Measurements from ENCODE around the gene PCDHGB6. TPM values are rescaled to one million over a fixed set of nuclear protein-coding genes. Genes with fewer than 3 reads are reported as not detected.
"Not testable (repeated sequence)": the region's sequence is repeated elsewhere in the genome, so short reads cannot be mapped to it uniquely, and the experiment has no call there.

The PCDHGB6 gene
- total and polyA plus RNA-seq, 2 donors, result 0.61 to 1.1 TPM

- Histone ChIP-seq H3K4me1 (ENCODE audit: control insufficient read depth in 2 of 2, insufficient read depth in 2 of 2, low read length in 2 of 2) (no peaks in the 10 kb centered on the region), H3K4me3 (ENCODE audit: low read length in 2 of 2) (no peak overlapping the region), H3K36me3 (ENCODE audit: control insufficient read depth in 2 of 2, insufficient read depth in 2 of 2, low read length in 1 of 2) (no peaks in the 10 kb centered on the region), H3K27ac (ENCODE audit: low read depth in 1 of 2, low read length in 1 of 2) (no peak overlapping the region), H3K9me3 (ENCODE audit: control insufficient read depth in 2 of 2, insufficient read depth in 1 of 2, low read length in 1 of 2) (peaks cover 8 to 34% of the 10 kb centered on the region in 2 donors), H3K27me3 (ENCODE audit: control insufficient read depth in 2 of 2, insufficient read depth in 1 of 2, low read length in 1 of 2) (peaks cover 3 to 55% of the 10 kb centered on the region in 2 donors)
- 60% methylated on average over 43 of the region's 43 CpGs for WGBS
- DNase-seq (ENCODE audit: low read depth in 6 of 9, low spot score in 9 of 9), result no peak
These were observed 23.2 kb upstream of the PCDHGB6 start for GRCh38 chr5:141384471-141385267.

- H3K9me3 ChIP-seq (ENCODE audit: control insufficient read depth in 2 of 2, insufficient read depth in 1 of 2, low read length in 1 of 2), result peaks cover 10 to 38% of the 10 kb centered on the region in 2 donors
- not testable (repeated sequence) for H3K4me1 ChIP-seq (ENCODE audit: control insufficient read depth in 2 of 2, insufficient read depth in 2 of 2, low read length in 2 of 2); H3K4me3 ChIP-seq (ENCODE audit: low read length in 2 of 2); H3K36me3 ChIP-seq (ENCODE audit: control insufficient read depth in 2 of 2, insufficient read depth in 2 of 2, low read length in 1 of 2); H3K27ac ChIP-seq (ENCODE audit: low read depth in 1 of 2, low read length in 1 of 2)
- DNase-seq (ENCODE audit: low read depth in 6 of 9, low spot score in 9 of 9), result peak in 1 of 9 donors; percentile 16
- peaks cover 3 to 63% of the 10 kb centered on the region in 2 donors for H3K27me3 ChIP-seq (ENCODE audit: control insufficient read depth in 2 of 2, insufficient read depth in 1 of 2, low read length in 1 of 2)
- WGBS, result 23% methylated on average over 22 of the region's 40 CpGs
These were observed 20.1 kb upstream of the PCDHGB6 start, which contains the start of gene PCDHGB4 for GRCh38 chr5:141387557-141388311. TSS of gene PCDHGB4 (plus strand) at chr5:141387698. CDS start at chr5:141387885, 187 bp downstream.

GRCh38 chr5:141388661-141389060 lies 19.2 kb upstream of the PCDHGB6 start:
- WGBS, result 57% methylated on average over 10 of the region's 10 CpGs
- H3K4me1 ChIP-seq (ENCODE audit: control insufficient read depth in 2 of 2, insufficient read depth in 2 of 2, low read length in 2 of 2), result no peaks in the 10 kb centered on the region
- H3K27me3 ChIP-seq (ENCODE audit: control insufficient read depth in 2 of 2, insufficient read depth in 1 of 2, low read length in 1 of 2), result peaks cover 1 to 63% of the 10 kb centered on the region in 2 donors
- no peak overlapping the region for H3K4me3 ChIP-seq (ENCODE audit: low read length in 2 of 2)
- H3K27ac ChIP-seq (ENCODE audit: low read depth in 1 of 2, low read length in 1 of 2), result no peak overlapping the region
- no peak for DNase-seq (ENCODE audit: low read depth in 6 of 9, low spot score in 9 of 9)
- H3K9me3 ChIP-seq (ENCODE audit: control insufficient read depth in 2 of 2, insufficient read depth in 1 of 2, low read length in 1 of 2), result peaks cover 6 to 38% of the 10 kb centered on the region in 2 donors
- H3K36me3 ChIP-seq (ENCODE audit: control insufficient read depth in 2 of 2, insufficient read depth in 2 of 2, low read length in 1 of 2), result no peaks in the 10 kb centered on the region

GRCh38 chr5:141389153-141390042 lies 18.4 kb upstream of the PCDHGB6 start:
- H3K27me3 ChIP-seq (ENCODE audit: control insufficient read depth in 2 of 2, insufficient read depth in 1 of 2, low read length in 1 of 2), result peaks cover 0 to 65% of the 10 kb centered on the region in 2 donors
- no peak overlapping the region for H3K27ac ChIP-seq (ENCODE audit: low read depth in 1 of 2, low read length in 1 of 2)
- H3K4me1 ChIP-seq (ENCODE audit: control insufficient read depth in 2 of 2, insufficient read depth in 2 of 2, low read length in 2 of 2), result no peaks in the 10 kb centered on the region
- no peak overlapping the region for H3K4me3 ChIP-seq (ENCODE audit: low read length in 2 of 2)
- 50% methylated on average over 77 of the region's 77 CpGs for WGBS
- no peak for DNase-seq (ENCODE audit: low read depth in 6 of 9, low spot score in 9 of 9)
- H3K9me3 ChIP-seq (ENCODE audit: control insufficient read depth in 2 of 2, insufficient read depth in 1 of 2, low read length in 1 of 2), result peaks cover 9 to 42% of the 10 kb centered on the region in 2 donors
- H3K36me3 ChIP-seq (ENCODE audit: control insufficient read depth in 2 of 2, insufficient read depth in 2 of 2, low read length in 1 of 2), result no peaks in the 10 kb centered on the region

GRCh38 chr5:141392429-141393198 lies 15.2 kb upstream of the PCDHGB6 start, which contains the start of gene PCDHGA8:
TSS of gene PCDHGA8 (plus strand) at chr5:141392633. CDS start at chr5:141392814, 181 bp downstream.
- Histone ChIP-seq H3K9me3 (ENCODE audit: control insufficient read depth in 2 of 2, insufficient read depth in 1 of 2, low read length in 1 of 2) (peaks cover 11 to 38% of the 10 kb centered on the region in 2 donors), H3K36me3 (ENCODE audit: control insufficient read depth in 2 of 2, insufficient read depth in 2 of 2, low read length in 1 of 2) (no peaks in the 10 kb centered on the region), H3K4me1 (ENCODE audit: control insufficient read depth in 2 of 2, insufficient read depth in 2 of 2, low read length in 2 of 2) (no peaks in the 10 kb centered on the region), H3K27me3 (ENCODE audit: control insufficient read depth in 2 of 2, insufficient read depth in 1 of 2, low read length in 1 of 2) (peaks cover 0 to 68% of the 10 kb centered on the region in 2 donors), H3K4me3 (ENCODE audit: low read length in 2 of 2) (no peak within 1 kb of the TSS), H3K27ac (ENCODE audit: low read depth in 1 of 2, low read length in 1 of 2) (no peak within 1 kb of the TSS)
- no peak for DNase-seq (ENCODE audit: low read depth in 6 of 9, low spot score in 9 of 9)
- 35% methylated on average over 38 of the region's 38 CpGs for WGBS

GRCh38 chr5:141393267-141393666 lies 14.6 kb upstream of the PCDHGB6 start:
- no peaks in the 10 kb centered on the region for H3K4me1 ChIP-seq (ENCODE audit: control insufficient read depth in 2 of 2, insufficient read depth in 2 of 2, low read length in 2 of 2)
- 45% methylated on average over 21 of the region's 21 CpGs for WGBS

GRCh38 chr5:141394401-141395187 lies 13.2 kb upstream of the PCDHGB6 start:
- H3K27ac ChIP-seq (ENCODE audit: low read depth in 1 of 2, low read length in 1 of 2); H3K4me1 ChIP-seq (ENCODE audit: control insufficient read depth in 2 of 2, insufficient read depth in 2 of 2, low read length in 2 of 2); DNase-seq (ENCODE audit: low read depth in 6 of 9, low spot score in 9 of 9); H3K4me3 ChIP-seq (ENCODE audit: low read length in 2 of 2); H3K36me3 ChIP-seq (ENCODE audit: control insufficient read depth in 2 of 2, insufficient read depth in 2 of 2, low read length in 1 of 2): not testable (repeated sequence)
- H3K9me3 ChIP-seq (ENCODE audit: control insufficient read depth in 2 of 2, insufficient read depth in 1 of 2, low read length in 1 of 2), result peaks cover 13 to 34% of the 10 kb centered on the region in 2 donors
- H3K27me3 ChIP-seq (ENCODE audit: control insufficient read depth in 2 of 2, insufficient read depth in 1 of 2, low read length in 1 of 2), result peaks cover 0 to 69% of the 10 kb centered on the region in 2 donors
- WGBS, result 45% methylated on average over 44 of the region's 53 CpGs

More at GRCh38 chr5:141393267-141393666, 14.6 kb upstream of the PCDHGB6 start:
- no peak for DNase-seq (ENCODE audit: low read depth in 6 of 9, low spot score in 9 of 9)
- Histone ChIP-seq H3K36me3 (ENCODE audit: control insufficient read depth in 2 of 2, insufficient read depth in 2 of 2, low read length in 1 of 2) (no peaks in the 10 kb centered on the region), H3K9me3 (ENCODE audit: control insufficient read depth in 2 of 2, insufficient read depth in 1 of 2, low read length in 1 of 2) (peaks cover 11 to 36% of the 10 kb centered on the region in 2 donors), H3K27me3 (ENCODE audit: control insufficient read depth in 2 of 2, insufficient read depth in 1 of 2, low read length in 1 of 2) (peaks cover 0 to 69% of the 10 kb centered on the region in 2 donors), H3K27ac (ENCODE audit: low read depth in 1 of 2, low read length in 1 of 2) (no peak overlapping the region), H3K4me3 (ENCODE audit: low read length in 2 of 2) (no peak overlapping the region)
